NCI-H1092 treated with DMSO at 0.1 percent for 48 hours (cell line): ENCODE results near the gene NPNT.
A peak's percentile ranks its signal among the peaks of the same experiment; 100 is the strongest.
"Not testable (repeated sequence)": the region's sequence is repeated elsewhere in the genome, so short reads cannot be mapped to it uniquely, and the experiment has no call there.

Source experiments
- DNase-seq: peaks from one replicate; lab custom pipeline; 2025; lab: John Stamatoyannopoulos, UW

The NPNT gene, protein sequence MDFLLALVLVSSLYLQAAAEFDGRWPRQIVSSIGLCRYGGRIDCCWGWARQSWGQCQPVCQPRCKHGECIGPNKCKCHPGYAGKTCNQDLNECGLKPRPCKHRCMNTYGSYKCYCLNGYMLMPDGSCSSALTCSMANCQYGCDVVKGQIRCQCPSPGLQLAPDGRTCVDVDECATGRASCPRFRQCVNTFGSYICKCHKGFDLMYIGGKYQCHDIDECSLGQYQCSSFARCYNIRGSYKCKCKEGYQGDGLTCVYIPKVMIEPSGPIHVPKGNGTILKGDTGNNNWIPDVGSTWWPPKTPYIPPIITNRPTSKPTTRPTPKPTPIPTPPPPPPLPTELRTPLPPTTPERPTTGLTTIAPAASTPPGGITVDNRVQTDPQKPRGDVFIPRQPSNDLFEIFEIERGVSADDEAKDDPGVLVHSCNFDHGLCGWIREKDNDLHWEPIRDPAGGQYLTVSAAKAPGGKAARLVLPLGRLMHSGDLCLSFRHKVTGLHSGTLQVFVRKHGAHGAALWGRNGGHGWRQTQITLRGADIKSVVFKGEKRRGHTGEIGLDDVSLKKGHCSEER

DNA sequence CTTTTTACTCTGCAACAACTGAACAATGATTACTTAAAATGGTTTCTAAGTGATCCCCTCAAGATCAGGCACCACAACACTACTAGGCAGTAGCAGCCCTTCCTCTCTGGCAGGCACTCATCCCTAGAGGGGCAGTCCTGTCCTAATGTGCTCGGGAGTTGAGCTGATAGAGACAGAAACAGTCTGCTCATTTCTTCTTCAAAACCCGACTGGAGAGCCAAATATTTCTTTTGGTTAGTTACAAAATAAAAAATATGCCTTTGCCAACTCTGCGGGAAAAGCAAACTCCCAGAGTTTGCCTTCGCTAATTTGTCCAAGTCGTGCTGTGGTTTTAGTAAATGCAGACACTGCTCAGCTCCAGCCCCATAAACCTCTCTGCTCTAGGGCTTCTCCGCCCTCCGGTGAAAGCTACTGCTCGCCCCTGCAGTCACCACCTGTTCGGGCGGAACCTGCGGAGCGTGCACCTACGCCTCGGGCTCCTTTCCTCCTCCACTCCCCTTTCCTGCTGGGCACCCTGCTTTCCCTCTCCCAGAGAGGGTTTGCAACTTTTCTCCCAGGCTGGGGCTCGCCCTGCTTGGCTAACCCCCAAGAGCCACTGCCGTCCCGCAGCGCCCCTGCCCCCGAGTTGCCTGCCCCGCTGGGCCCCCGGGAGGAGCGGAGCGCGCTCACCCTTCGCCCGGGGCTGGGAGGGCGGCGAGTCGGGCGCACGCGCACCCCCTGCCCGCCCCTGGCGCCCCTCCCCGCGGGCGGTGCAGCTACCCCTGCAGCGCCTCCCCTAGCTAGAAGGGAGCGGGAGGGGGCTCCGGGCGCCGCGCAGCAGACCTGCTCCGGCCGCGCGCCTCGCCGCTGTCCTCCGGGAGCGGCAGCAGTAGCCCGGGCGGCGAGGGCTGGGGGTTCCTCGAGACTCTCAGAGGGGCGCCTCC, at the start of gene NPNT:
Gene NPNT, plus strand, starts transcription at position 812 of the 923 bp plus-strand sequence. CDS start 182 bp downstream, outside the sequence.
- DNase-seq: peak; percentile 78

DNA sequence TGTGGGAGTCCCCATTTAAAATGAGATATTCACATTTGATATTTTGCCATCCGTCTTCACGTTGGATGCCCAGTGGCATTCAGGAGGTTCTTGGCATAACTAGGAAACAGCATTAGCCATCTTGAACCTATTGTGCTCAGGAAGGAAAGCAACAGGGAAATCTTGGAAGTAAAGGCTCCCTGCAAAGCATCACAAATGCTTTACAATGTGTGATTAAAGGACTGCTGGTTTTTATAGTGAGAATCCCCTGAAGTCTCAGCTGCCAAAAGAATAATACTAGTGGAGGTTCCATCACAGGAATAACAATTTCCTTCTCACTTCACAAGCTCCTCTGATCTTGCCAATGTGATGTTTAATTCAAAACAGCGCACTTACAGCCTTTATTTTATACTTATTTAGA, 49.7 kb upstream of the NPNT start:
- DNase-seq: no peak

DNA sequence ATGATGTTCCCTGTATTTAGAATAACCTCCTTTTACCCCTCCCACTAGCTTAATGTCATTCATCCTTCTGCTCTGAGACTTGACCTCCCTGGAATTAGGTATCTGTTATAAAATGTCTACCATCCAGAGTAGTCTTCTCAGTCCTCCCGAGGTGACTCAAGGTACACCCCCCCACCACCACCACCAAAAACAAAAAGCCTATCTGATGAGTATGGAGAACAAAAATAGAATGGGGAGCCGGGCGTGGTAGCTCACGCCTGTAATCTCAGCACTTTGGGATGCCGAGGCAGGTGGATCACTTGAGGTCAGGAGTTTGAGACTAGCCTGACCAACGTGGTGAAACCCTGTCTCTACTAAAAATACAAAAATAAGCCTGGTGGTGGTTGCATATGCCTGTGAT, 46.9 kb upstream of the NPNT start:
- DNase-seq: not testable (repeated sequence)

DNA sequence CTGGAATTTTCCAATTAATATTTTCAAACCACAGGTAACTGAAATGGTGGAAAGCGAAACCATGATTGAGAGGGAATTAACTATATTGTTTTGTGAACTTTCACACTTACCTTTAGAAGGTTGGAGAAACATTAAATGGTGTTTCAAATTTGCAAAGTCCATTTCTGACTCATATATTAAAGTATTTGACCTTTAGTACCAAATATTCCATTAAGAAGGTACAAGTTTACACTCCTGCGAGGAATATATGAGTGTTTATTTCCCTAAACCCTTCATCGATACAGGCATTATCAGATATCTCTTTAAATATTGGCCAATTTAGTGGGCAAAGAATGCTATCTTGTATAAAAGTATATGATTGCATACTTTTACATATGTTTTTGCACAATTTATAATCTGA, 44.1 kb upstream of the NPNT start:
- DNase-seq: no peak

DNA sequence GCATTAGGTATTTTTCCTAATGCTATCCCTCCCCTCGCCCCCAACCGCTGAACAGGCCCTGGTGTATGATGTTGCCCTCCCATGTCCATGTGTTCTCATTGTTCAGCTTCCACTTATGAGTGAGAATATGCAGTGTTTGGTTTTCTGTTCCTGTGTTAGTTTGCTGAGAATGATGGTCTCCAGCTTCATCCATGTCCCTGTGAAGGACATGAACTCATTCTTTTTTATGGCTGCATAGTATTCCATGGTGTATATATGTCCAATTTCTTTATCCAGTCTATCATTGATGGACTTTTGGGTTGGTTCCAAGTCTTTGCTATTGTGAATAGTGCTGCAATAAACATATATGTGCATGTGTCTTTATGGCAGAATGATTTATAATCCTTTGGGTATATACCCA, 43.0 kb upstream of the NPNT start:
- DNase-seq: not testable (repeated sequence)

DNA sequence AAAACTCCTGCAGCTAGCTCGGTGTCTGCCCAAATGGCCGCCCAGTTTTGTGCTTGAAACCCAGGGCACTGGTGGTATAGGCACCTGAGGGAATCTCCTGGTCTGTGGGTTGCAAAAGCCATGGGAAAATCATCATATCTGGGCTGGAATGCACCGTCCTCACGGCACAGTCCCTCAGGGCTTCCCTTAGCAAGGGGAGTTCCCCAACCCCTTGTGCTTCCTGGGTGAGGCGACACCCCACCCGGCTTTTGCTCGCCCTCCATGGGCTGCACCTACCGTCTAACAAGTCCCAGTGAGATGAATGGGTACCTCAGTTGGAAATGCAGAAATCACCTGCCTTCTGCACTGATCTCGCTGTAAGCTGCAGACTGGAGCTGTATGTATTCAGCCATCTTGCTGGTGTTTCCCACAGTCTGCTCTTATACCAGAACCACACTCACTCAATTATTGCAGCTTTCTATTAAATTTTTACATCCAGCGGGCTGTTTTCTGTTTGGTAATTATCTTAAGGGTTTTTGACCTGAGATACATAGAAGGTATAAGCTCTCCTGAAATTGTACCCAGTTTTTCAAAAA, 36.7 kb upstream of the NPNT start:
- DNase-seq: no peak

DNA sequence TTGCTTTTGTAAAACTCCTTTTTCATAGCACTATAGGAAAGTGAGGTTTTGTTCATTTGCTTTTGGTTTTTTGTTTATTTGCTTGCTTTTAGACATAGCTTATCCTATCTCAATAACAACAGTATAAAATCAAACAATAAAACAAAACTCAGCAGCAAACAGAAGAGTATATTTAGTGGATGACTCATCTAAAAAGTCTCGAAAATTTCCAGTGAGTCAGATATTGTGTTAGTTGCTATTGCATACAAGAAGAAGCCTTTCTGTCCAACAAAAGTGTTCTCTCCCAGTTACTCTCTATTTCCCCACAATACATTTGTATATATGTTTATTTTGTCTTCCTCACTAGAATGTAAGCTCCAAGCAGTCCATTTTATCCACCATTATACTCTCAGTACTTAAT, 36.0 kb upstream of the NPNT start:
- no peak for DNase-seq

DNA sequence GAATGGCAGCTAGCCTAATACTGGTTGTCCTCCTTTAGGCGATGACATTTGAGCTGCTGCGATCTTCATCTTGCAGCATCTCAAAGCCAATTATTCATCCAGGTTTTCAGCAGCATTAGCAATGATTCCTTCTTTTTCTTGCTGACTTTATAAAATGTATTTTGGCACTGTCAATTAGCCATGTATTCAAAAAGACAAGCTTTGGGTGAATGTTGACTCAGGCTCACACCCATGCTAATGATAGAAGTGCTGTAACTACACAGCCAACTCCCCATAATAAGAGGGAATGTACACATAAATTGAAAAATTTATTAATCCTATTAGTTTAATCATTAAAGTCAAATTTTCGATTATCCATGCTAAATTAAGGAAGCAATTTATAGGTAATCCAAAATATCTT, 24.3 kb upstream of the NPNT start:
- DNase-seq: no peak

DNA sequence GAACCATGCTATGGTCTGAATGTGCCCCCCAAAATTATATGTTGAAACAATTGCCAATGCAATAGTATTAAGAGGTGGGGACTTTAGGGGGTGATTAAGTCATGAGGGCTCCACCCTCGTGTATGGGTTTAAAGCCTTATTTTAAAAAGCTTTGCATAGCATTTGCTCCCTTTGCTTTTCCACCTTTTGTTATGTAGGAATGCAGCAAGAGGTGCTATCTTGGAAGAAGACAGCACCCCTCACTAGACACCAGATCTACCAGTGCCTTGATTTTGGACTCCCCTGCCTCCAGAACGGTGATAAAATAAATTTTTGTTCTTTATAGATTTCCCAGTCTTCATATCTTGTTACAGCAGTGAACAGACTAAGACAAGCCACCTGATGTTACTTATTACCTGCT, 23.3 kb upstream of the NPNT start:
- DNase-seq: no peak

DNA sequence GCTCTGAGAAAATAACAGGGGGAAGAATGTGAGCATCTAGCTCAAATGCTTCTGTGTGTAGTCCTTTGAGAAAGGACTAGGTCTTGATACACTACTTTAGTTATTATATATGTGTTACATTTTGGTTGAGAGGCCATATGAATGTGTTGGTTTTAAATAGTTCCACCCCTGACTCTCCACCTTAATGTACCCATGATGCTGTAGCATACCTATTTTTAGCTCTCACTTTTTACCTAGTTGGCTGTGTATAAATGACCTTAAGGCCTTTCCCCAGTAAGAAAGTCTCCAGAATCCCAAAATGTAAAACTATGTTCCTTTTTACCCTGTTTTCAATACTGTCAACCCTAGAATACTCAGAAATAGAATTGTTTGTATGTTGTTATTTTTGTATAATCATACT, 20.0 kb upstream of the NPNT start:
- DNase-seq: no peak

DNA sequence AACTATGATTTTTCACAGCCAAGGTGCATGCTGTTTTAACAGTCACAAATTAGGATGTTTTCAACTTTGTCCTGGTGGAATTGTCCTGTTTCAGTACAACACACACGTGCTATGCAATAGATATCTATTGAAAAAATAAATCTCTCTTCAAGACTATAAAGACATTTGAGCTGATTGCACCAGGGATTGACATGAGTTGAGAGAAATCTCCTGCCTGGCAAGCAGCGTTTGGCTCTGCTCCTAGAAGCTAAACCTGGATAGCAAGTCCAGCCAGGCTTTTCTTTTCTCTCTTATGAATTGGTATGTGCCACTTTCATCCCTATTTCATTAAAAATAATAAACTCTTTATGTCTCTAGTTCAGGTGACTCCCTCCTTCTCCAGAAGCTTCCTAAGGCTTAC, 16.6 kb upstream of the NPNT start:
- no peak for DNase-seq

DNA sequence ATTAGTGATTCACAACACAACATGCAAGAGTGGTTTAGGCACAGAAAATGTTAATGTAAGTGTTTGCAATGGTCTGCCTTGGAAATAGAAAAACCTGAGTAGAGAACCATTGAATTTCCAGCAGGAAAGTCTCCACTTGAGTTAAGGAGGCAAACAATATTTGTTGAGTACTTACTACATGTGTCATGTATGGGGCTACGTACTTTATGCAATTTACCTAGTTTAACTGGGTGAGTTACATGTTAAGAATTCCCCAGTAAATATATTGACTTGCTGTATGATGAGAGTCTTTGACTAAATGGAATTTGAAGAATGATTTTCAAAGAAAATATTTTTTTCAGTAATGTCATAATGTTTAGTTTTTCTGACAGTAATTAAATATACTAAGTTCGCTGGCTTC, 7.8 kb upstream of the NPNT start:
- no peak for DNase-seq

DNA sequence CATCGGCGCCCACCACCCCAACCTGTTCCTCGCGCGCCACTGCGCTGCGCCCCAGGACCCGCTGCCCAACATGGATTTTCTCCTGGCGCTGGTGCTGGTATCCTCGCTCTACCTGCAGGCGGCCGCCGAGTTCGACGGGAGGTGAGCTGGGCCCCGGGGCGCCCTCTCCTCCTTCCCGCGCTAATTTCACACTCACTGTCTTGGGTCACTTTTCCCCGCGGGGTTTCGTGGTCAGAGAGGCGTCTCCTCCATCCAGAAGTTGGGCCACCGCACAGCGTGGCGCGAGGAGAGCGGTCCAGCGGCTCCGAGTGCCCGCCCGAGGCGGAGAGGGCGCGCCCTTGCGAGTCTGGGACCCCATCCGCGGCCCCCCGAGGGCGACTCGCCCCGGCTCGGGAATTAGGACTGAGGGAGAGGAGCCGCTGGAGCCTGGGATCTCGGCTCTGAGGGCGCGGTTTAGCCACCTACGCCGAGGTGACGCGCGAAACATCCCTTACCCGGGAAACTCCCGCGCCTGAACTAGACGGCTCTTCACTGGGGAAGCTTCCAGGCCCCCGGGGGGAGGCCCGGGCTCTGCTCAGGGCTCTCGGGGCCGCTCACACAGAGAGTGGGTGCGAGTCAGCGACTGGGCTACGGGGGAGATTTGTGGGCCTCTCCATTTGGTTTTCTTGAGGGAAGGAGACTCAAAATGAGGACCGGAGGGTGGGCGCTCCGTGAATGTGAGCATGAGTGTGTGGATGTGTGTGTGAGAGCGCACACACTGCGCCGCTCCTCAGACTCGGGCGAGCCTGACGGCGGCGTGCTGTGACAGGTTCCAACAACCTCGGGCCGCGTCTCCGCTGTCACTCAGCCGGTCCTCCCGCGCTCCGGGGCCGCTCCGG, 551 bp downstream of the NPNT start:
- peak; percentile 67 for DNase-seq

DNA sequence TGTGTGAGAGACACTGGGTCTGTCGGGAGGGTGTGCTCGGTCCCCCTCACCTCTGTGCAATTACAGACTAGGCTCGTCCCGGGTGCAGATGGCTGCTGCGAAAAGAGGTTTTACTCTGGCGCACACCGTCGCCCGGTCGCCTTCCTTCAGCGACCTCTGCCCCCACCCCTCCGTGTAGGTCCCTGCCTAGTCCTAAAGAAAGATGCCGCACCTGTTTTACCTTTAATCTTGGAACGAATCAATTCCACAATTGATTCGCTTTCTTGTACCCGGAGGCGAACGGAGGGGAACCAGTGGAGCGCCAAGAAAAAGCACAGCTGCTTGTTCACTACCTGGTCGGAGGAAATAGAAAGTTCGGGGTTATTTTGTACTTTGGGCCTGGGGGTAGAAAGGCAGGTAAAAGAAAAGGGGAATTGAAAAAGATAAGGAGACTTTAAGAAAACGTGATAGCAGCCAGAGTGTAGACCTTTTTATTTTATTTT, 1.2 kb downstream of the NPNT start:
- DNase-seq: no peak

DNA sequence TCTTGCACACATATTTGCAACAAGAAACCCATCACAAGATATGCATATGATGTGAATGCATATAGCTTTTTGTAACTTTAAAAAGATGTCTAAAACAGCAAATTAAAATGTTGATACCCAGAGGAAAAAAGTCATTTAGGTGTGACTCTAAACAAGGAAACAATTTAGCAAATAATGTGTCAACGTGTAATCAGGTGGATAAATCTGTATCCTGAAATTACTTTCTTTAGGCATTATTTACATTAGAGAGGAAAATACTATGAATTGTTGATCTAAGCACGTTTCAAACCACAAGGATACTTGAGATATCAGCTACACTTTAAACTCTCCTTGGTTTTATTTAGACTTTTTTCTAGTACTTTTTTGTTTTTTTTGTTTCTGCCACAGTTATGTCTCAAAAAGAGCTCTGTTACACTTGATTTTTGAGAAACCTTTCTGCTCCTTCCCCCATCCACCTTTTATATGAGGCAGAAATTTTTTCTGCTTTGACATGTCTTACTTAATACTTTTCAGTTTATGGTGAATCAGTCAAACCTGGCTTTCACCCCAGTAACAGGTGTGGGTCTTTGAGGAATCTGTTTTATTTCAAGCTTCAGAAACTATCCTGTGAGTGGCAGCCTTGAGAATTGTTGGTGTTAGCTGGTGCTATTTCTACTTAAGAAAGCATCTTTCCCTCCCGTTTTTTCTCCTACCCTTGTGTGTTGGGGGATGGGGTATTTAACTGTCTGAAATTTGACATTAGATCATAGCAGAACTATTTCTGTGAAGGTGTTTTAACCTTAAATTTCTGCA, 1.9 kb downstream of the NPNT start:
- DNase-seq: no peak

DNA sequence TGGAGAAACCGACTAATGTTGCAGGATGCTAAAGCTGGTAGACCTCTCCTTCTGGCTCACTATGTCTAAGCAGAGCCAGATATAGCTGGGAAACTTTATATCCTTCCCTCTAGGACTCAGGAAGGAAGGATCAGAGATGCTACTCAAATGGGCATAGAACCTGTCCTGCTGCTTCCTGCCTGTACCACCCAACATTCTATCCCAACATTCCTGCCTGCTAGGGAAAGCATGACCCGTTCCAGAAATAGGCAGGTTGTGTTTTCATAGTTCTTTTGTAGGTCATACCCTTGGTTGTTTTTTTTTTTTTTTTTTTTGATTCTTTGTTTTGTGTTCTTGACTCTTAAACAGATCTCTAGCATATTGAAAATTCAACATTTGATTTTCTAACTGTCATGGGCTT, 5.3 kb downstream of the NPNT start:
- no peak for DNase-seq

DNA sequence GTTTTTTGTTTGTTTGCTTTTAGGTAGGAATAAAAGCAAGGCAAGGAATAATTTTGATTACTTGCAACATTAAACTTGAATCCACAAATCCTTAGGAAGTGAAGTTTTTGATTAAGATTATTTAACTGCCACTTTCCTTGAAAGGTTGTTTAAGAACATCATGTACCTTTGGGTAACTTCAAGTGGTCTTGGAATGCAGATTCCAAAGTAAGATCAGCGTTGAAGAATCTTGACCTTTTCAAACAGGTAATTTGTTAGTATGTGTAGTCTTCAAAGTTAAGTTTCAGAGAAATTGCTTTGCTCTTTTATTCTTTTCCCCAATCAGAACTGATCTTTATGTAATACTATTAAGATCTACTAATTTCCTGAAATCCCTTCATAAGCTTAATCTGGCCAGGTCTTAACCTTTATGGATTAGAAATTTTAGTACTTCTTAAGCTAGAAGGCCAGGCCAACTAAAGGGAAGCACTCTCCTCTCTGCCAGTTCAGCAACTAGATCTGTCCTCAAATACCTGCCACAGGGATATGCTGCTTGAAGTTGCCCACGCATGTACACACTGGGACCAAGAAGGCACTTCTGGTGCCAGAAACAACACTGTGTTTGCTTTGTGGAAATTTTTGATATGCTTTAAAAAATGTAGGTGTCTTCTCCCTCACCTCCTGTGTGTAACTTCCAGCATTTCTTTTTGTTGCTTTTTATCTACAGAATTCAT, 7.4 kb downstream of the NPNT start:
- no peak for DNase-seq

DNA sequence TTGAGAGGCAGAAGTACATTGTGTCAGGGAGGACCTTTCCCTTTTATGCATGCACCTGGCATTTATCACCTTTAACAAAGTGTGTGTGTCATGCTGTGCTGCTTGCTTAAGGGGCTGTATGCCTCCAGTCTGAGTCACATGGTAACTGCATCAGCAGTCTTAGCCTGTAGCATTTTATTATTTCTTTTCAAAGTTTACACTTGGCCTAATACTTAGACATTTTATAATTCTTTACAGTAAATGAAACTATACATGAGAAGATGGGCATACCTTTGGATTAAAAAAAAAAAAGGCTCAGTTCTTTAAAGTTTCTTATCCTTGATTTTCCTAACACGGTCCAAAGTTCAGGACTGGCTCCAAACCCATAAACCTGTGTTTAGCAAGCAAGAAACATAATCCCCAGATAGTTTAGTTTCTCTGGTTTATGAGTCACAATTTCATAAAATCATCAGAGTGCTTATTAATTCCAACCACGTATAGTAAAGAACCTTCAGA, 14.6 kb downstream of the NPNT start:
- no peak for DNase-seq

DNA sequence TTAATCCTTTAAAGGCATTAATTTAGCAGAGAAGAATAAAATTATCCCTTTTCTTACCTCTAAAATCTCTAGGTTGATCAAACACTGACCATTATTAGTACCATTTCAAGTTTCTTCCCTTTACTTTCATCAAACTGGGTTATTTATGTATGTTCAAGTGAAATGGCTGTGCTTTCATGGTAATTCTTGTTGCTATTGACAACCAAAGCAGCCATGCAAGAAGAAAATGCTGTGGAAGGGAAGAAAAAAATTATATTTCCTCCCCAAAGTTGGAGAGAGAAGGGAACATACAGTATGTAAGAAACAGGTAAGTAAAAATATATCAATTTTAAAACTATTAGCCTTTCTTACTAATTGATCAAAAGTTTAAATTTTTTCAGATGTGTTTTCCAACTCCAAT, 16.2 kb downstream of the NPNT start:
- no peak for DNase-seq

DNA sequence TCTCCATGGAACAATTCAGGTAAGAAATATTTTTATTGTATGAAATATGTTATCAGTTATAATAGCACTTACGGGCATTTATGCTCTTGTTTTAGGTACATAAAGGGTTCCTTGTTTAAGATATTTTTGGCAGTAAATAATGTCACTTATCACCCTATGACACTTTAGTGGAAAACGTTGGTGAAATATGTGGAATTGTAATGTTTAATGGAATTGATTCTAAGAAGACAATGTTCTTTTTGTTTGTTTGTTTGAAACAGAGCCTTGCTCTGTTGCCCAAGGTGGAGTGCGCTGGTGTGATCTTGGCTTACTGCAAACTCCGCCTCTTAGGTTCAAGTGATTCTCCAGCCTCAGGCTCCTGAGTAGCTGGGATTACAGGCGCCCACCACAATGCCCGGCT, 17.4 kb downstream of the NPNT start:
- DNase-seq: no peak
